Ovary (tissue), 3 donors: ENCODE measurements around the gene COMMD7.

Source experiments
- CTCF ChIP-seq, 3 donors: fragments of 450-650 bp in 2 of 3; fragments of 200-600 bp in 1 of 3; IDR thresholded peaks; one replicate each; pipeline versions ENCODE4 v1.5.1 to v1.8.0; 2016 to 2022; ENCODE audit warnings: antibody characterized with exemption in 3 of 3, mild to moderate bottlenecking in 1 of 3
- POLR2A ChIP-seq: fragments of 450-650 bp; IDR thresholded peaks from one replicate; pipeline ENCODE4 v1.6.1; 2017; ENCODE audit warnings: antibody characterized with exemption, mild to moderate bottlenecking, moderate library complexity
- donor health status: DM: no; HTN: no; CAD: no.

- TF ChIP-seq CTCF (IDR thresholded peaks at IDR 0.05) (no peak), POLR2A (no peak)
Observed at GRCh38 chr20:32756156-32756555, 12.9 kb upstream of the COMMD7 start.
